Cardiac fibroblast (primary cell): ENCODE results near the gene PPARD.

Experiments used
- DNase-seq, 2 donors: peaks; one replicate each; pipeline versions ENCODE4 v3.0.0 to v3.0.0-alpha.2; 2010; ENCODE audit warnings: low read depth in 2 of 2
- H3K4me3 ChIP-seq, 2 donors: replicated peaks in 1 of 2; 1 replicate in 1 of 2; 2 replicates in 1 of 2; pipeline ENCODE4 v1.5.1; 2011; ENCODE audit warnings: low read depth in 2 of 2, low read length in 2 of 2, mild to moderate bottlenecking in 2 of 2, moderate library complexity in 1 of 2
- CTCF ChIP-seq: IDR thresholded peaks from one replicate; pipeline ENCODE4 v1.5.1; 2011; ENCODE audit warnings: low read depth, mild to moderate bottlenecking, low read length, inconsistent platforms

PPARD gene

GRCh38 chr6:35312807-35313206, 29.6 kb upstream of the PPARD start:
- no peak overlapping the region for H3K4me3 ChIP-seq
- TF ChIP-seq CTCF, result no peak
- DNase-seq, result no peak

GRCh38 chr6:35317483-35318195, 24.7 kb upstream of the PPARD start:
- peak overlapping the region; percentile 47 to 55 for H3K4me3 ChIP-seq
- no peak for TF ChIP-seq CTCF
- no peak for DNase-seq

- DNase-seq, result peak; percentile 74 to 79
- H3K4me3 ChIP-seq, result peak overlapping the region; percentile 47 to 55
- TF ChIP-seq CTCF, result peak; percentile 10
These were observed 23.9 kb upstream of the PPARD start for GRCh38 chr6:35318196-35319171.

GRCh38 chr6:35319346-35320030, 22.9 kb upstream of the PPARD start:
- DNase-seq, result no peak
- H3K4me3 ChIP-seq, result no peak overlapping the region
- no peak for TF ChIP-seq CTCF

GRCh38 chr6:35320031-35320410, 22.3 kb upstream of the PPARD start:
- H3K4me3 ChIP-seq, result no peak overlapping the region
- TF ChIP-seq CTCF, result no peak
- DNase-seq, result no peak

GRCh38 chr6:35321091-35321490, 21.3 kb upstream of the PPARD start:
- no peak overlapping the region for H3K4me3 ChIP-seq
- DNase-seq, result no peak
- TF ChIP-seq CTCF, result no peak
